GM18526 (cell line): ENCODE data around the gene ZNF837.

Source experiments
- POLR2A ChIP-seq: IDR thresholded peaks from 3 replicates; pipeline ENCODE4 v1.6.1; 2011; ENCODE audit not compliant: insufficient read length; ENCODE audit errors: extremely low read depth

Gene ZNF837

GRCh38 chr19:58361900-58362271, 18.9 kb downstream of the ZNF837 start:
- peak; percentile 12 for TF ChIP-seq POLR2A

- TF ChIP-seq POLR2A: no peak
Observed at GRCh38 chr19:58357481-58358145, 23.2 kb downstream of the ZNF837 start.

GRCh38 chr19:58356766-58357480, 23.9 kb downstream of the ZNF837 start:
- no peak for TF ChIP-seq POLR2A

- TF ChIP-seq POLR2A: peak; percentile 7
Observed at GRCh38 chr19:58355908-58356765, 24.7 kb downstream of the ZNF837 start.

- TF ChIP-seq POLR2A: no peak
Observed at GRCh38 chr19:58355215-58355796, 25.5 kb downstream of the ZNF837 start.

- TF ChIP-seq POLR2A: no peak
Observed at GRCh38 chr19:58354478-58355030, 26.3 kb downstream of the ZNF837 start.

GRCh38 chr19:58353717-58354477, 26.9 kb downstream of the ZNF837 start:
- no peak for TF ChIP-seq POLR2A

- TF ChIP-seq POLR2A: no peak
Observed at GRCh38 chr19:58352760-58353671, 27.8 kb downstream of the ZNF837 start, which contains the start of gene A1BG. A1BG (minus strand) TSS chr19:58353492; CDS start chr19:58353437, 55 bp downstream.

GRCh38 chr19:58351990-58352755, 28.7 kb downstream of the ZNF837 start:
- no peak for TF ChIP-seq POLR2A

- TF ChIP-seq POLR2A: no peak
Observed at GRCh38 chr19:58351558-58351878, 29.3 kb downstream of the ZNF837 start.

GRCh38 chr19:58350871-58351557, 29.8 kb downstream of the ZNF837 start:
- TF ChIP-seq POLR2A: no peak
